ENCODE measurements around the gene RUFY2.

- TF ChIP-seq TAF1 (IDR thresholded peaks at IDR 0.05; ENCODE audit: borderline replicate concordance, insufficient read depth, low read length) (no peak), REST (IDR thresholded peaks at IDR 0.05; ENCODE audit: insufficient read depth in 1 of 2, low read depth in 2 of 2, low read length in 2 of 2) (no peak)
Measured at GRCh38 chr10:68428396-68429104, 21.5 kb upstream of the RUFY2 start.
